Measurements from ENCODE around the gene CNOT6L. TPM values are rescaled to one million over a fixed set of nuclear protein-coding genes. Genes with fewer than 3 reads are reported as not detected.

CNOT6L gene
- total and polyA plus RNA-seq, 2 experiments from 2014 or later: 6.5 to 10.6 TPM

DNA sequence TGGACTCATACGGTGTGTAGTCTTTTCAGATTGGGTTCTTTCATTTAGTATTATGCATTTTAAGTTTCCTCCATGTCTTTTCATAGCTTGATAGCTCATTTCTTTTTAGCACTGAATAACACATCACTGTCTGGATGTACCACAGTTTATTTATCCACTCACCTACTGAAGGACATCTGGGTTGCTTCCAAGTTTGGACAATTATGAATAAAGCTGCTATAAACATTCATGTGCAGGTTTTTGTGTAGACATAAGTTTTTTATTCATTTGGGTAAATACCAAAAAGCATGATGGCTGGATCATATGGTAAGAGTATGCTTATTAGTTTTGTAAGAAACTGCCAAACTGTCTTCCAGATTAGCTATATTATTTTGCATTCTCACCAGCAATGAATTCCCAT, 29.0 kb downstream of the CNOT6L start:
- Histone ChIP-seq H3K4me3 (no peak overlapping the region), H3K36me3 (no peaks in the 10 kb centered on the region), H3K4me1 (ENCODE audit: low read depth) (peaks cover 5% of the 10 kb centered on the region), H3K9me3 (ENCODE audit: low read depth) (no peaks in the 10 kb centered on the region), H3K27ac (no peak overlapping the region), H3K27me3 (no peaks in the 10 kb centered on the region)
- no peak for TF ChIP-seq CTCF (IDR thresholded peaks at IDR 0.05; ENCODE audit: low read depth, low read length)
- no peak for DNase-seq (ENCODE audit: low read depth in 1 of 2, low spot score in 1 of 2)

GRCh38 chr4:77788990-77789389, 30.2 kb downstream of the CNOT6L start:
- Histone ChIP-seq H3K27ac (no peak overlapping the region), H3K36me3 (no peaks in the 10 kb centered on the region), H3K9me3 (ENCODE audit: low read depth) (no peaks in the 10 kb centered on the region), H3K4me3 (no peak overlapping the region), H3K27me3 (no peaks in the 10 kb centered on the region), H3K4me1 (ENCODE audit: low read depth) (peaks cover 5% of the 10 kb centered on the region)
- no peak for DNase-seq (ENCODE audit: low read depth in 1 of 2, low spot score in 1 of 2)
- TF ChIP-seq CTCF (IDR thresholded peaks at IDR 0.05; ENCODE audit: low read depth, low read length): no peak

GRCh38 chr4:77787969-77788368, 31.2 kb downstream of the CNOT6L start:
- Histone ChIP-seq H3K9me3 (ENCODE audit: low read depth) (no peaks in the 10 kb centered on the region), H3K27me3 (no peaks in the 10 kb centered on the region), H3K4me3 (no peak overlapping the region), H3K4me1 (ENCODE audit: low read depth) (peaks cover 11% of the 10 kb centered on the region), H3K36me3 (no peaks in the 10 kb centered on the region), H3K27ac (no peak overlapping the region)
- no peak for TF ChIP-seq CTCF (IDR thresholded peaks at IDR 0.05; ENCODE audit: low read depth, low read length)
- DNase-seq (ENCODE audit: low read depth in 1 of 2, low spot score in 1 of 2): no peak

- no peak overlapping the region for H3K4me3 ChIP-seq
- DNase-seq (ENCODE audit: low read depth in 1 of 2, low spot score in 1 of 2): no peak
- H3K9me3 ChIP-seq (ENCODE audit: low read depth): no peaks in the 10 kb centered on the region
- H3K27ac ChIP-seq: no peak overlapping the region
- H3K4me1 ChIP-seq (ENCODE audit: low read depth): peaks cover 11% of the 10 kb centered on the region
- TF ChIP-seq CTCF (IDR thresholded peaks at IDR 0.05; ENCODE audit: low read depth, low read length): no peak
- H3K27me3 ChIP-seq: no peaks in the 10 kb centered on the region
- H3K36me3 ChIP-seq: no peaks in the 10 kb centered on the region
Measured at GRCh38 chr4:77785669-77786068, 33.5 kb downstream of the CNOT6L start.

GRCh38 chr4:77783895-77784294, 35.3 kb downstream of the CNOT6L start:
- no peak overlapping the region for H3K27ac ChIP-seq
- DNase-seq (ENCODE audit: low read depth in 1 of 2, low spot score in 1 of 2): no peak
- no peaks in the 10 kb centered on the region for H3K9me3 ChIP-seq (ENCODE audit: low read depth)
- no peaks in the 10 kb centered on the region for H3K36me3 ChIP-seq
- no peaks in the 10 kb centered on the region for H3K27me3 ChIP-seq
- peaks cover 11% of the 10 kb centered on the region for H3K4me1 ChIP-seq (ENCODE audit: low read depth)
- no peak for TF ChIP-seq CTCF (IDR thresholded peaks at IDR 0.05; ENCODE audit: low read depth, low read length)
- no peak overlapping the region for H3K4me3 ChIP-seq
